HUES48 (cell line): ENCODE results near the gene COL4A4.

ENCODE experiments used
- H3K27ac ChIP-seq: one replicate; pipeline ENCODE4 v1.7.0; 2013; ENCODE audit warnings: low read depth, low read length, inconsistent platforms
- H3K27me3 ChIP-seq: 2 replicates; pipeline ENCODE4 v1.6.1; 2013; ENCODE audit warnings: mild to moderate bottlenecking, low read length; ENCODE audit not compliant: control insufficient read depth, insufficient read depth
- H3K36me3 ChIP-seq: 2 replicates; pipeline ENCODE4 v1.6.1; 2013; ENCODE audit warnings: low read length; ENCODE audit not compliant: control insufficient read depth, insufficient read depth
- H3K4me1 ChIP-seq: 2 replicates; pipeline ENCODE4 v1.6.1; 2013; ENCODE audit warnings: mild to moderate bottlenecking, low read length; ENCODE audit not compliant: control insufficient read depth, insufficient read depth
- H3K4me3 ChIP-seq: 2 replicates; pipeline ENCODE4 v1.5.1; 2013; ENCODE audit warnings: mild to moderate bottlenecking, low read depth, low read length
- H3K9ac ChIP-seq: 2 replicates; pipeline ENCODE4 v1.6.1; 2013; ENCODE audit warnings: mild to moderate bottlenecking, low read depth, low read length, moderate library complexity
- H3K9me3 ChIP-seq: 2 replicates; pipeline ENCODE4 v1.6.1; 2013; ENCODE audit warnings: low read length; ENCODE audit not compliant: control insufficient read depth, insufficient read depth

COL4A4 gene

DNA sequence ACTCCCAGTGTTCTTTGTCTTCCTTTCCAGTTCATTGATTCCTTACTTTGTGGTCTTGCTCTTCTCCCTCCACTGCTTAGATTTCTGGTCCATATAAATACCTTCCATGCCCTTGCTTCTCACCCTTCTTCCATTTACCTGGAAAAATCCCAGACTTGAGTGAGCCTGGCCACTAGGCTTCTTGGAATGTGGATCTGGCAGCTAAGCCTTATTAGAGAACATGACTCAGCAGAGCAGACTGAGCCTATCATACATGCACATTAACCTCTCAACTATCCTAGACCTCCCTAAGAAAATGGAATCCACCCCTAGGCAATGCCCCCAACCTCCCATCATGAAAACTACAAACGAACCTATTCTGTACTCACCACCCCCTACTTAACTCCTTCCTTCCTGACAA lies 200.5 kb downstream of the COL4A4 start:
- Histone ChIP-seq H3K27me3 (no peaks in the 10 kb centered on the region), H3K4me3 (no peak overlapping the region), H3K27ac (no peak overlapping the region), H3K9ac (no peak overlapping the region), H3K4me1 (peaks cover 9% of the 10 kb centered on the region), H3K36me3 (no peaks in the 10 kb centered on the region), H3K9me3 (peaks cover 9% of the 10 kb centered on the region; the same call in 1 of the 2 replicates)

- Histone ChIP-seq H3K9ac (no peak overlapping the region), H3K27ac (no peak overlapping the region), H3K36me3 (no peaks in the 10 kb centered on the region), H3K27me3 (no peaks in the 10 kb centered on the region), H3K4me3 (no peak overlapping the region), H3K4me1 (peaks cover 9% of the 10 kb centered on the region), H3K9me3 (peaks cover 9% of the 10 kb centered on the region; the same call in 1 of the 2 replicates)
These were observed 201.7 kb downstream of the COL4A4 start for GRCh38 chr2:226962176-226962773.

DNA sequence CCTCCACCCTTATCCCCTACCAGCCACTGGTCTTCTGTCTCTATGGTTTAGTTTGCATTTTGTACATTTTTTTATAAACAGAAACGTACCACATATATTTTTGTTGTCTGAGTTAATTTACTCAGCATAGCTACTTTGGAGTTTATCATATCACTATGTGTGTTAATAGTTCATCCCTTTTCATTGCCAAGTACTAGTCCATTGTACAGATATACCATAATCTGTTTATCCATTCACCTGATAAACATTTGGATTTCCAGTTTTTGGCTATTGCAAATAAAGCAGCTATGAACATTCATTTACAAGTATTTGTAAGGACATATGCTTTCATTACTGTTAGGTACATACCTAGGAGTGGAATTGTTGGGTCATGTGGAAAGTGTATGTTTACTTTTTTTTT lies 204.6 kb downstream of the COL4A4 start:
- H3K27ac ChIP-seq, result no peak overlapping the region
- H3K9ac ChIP-seq, result no peak overlapping the region
- no peaks in the 10 kb centered on the region for H3K27me3 ChIP-seq
- no peak overlapping the region for H3K4me3 ChIP-seq
- H3K4me1 ChIP-seq, result peaks cover 9% of the 10 kb centered on the region
- H3K9me3 ChIP-seq, result peaks cover 9% of the 10 kb centered on the region; the same call in 1 of the 2 replicates
- H3K36me3 ChIP-seq, result no peaks in the 10 kb centered on the region

- Histone ChIP-seq H3K4me3 (no peak overlapping the region), H3K9ac (no peak overlapping the region), H3K36me3 (no peaks in the 10 kb centered on the region), H3K4me1 (no peaks in the 10 kb centered on the region), H3K9me3 (peaks cover 9% of the 10 kb centered on the region; the same call in 1 of the 2 replicates), H3K27ac (no peak overlapping the region), H3K27me3 (no peaks in the 10 kb centered on the region)
These were observed 207.3 kb downstream of the COL4A4 start for GRCh38 chr2:226956659-226957058.

DNA sequence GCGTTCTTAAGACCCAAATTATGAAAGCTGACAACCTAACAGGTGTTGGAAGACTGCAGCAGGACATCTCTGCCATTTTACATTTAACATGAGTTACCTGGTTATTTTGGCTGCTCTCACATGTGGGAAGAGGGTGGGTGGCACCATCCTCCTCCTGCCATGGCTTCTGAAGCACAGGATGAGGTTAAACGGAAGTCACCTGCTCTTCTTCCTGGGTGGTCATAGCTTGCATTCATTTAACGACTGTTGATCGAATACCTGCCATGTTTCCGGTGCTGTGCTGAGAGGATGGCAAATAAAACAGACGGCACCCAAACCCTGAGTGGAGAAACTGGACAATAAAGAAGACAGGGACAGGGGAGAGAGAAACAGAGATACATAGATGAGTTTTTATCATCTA lies 210.2 kb downstream of the COL4A4 start:
- Histone ChIP-seq H3K9me3 (0 out of 2 replicates have a peak, but pooled peaks cover 1% of the 10 kb centered on the region), H3K4me1 (no peaks in the 10 kb centered on the region), H3K9ac (no peak overlapping the region), H3K27me3 (no peaks in the 10 kb centered on the region), H3K27ac (no peak overlapping the region), H3K4me3 (no peak overlapping the region), H3K36me3 (no peaks in the 10 kb centered on the region)

- Histone ChIP-seq H3K36me3 (no peaks in the 10 kb centered on the region), H3K9me3 (no peaks in the 10 kb centered on the region), H3K27ac (no peak overlapping the region), H3K27me3 (no peaks in the 10 kb centered on the region), H3K4me3 (no peak overlapping the region), H3K4me1 (no peaks in the 10 kb centered on the region), H3K9ac (no peak overlapping the region)
These were observed 210.8 kb downstream of the COL4A4 start for GRCh38 chr2:226953206-226953605.
